H9 (cell line): ENCODE data around the gene EML4. TPM values are rescaled to one million over a fixed set of nuclear protein-coding genes. Genes with fewer than 3 reads are reported as not detected.

Experiments
- DNase-seq: peaks from one replicate; pipeline ENCODE4 v3.0.0-alpha.2; 2017
- H2AFZ ChIP-seq: one replicate; pipeline ENCODE4 v1.6.1; 2013; ENCODE audit warnings: mild to moderate bottlenecking, low read length, control low read depth, moderate library complexity
- H2AK5ac ChIP-seq: 2 replicates; pipeline ENCODE4 v1.6.1; 2013; ENCODE audit warnings: low read length, control low read depth, mixed read lengths; ENCODE audit not compliant: insufficient read length
- H2BK120ac ChIP-seq: one replicate; pipeline ENCODE4 v1.6.1; 2013; ENCODE audit warnings: low read depth, mild to moderate bottlenecking, low read length, control low read depth, inconsistent platforms; ENCODE audit not compliant: poor library complexity, severe bottlenecking
- H2BK12ac ChIP-seq: 2 replicates; pipeline ENCODE4 v1.6.1; 2013; ENCODE audit warnings: low read length, control low read depth, mixed read lengths, low read depth; ENCODE audit not compliant: insufficient read length
- H2BK15ac ChIP-seq: 2 replicates; pipeline ENCODE4 v1.6.1; 2013; ENCODE audit warnings: low read depth, low read length, control low read depth
- H2BK20ac ChIP-seq: one replicate; pipeline ENCODE4 v1.6.1; 2013; ENCODE audit warnings: low read depth, mild to moderate bottlenecking, low read length, control low read depth, inconsistent platforms; ENCODE audit not compliant: poor library complexity, severe bottlenecking
- H2BK5ac ChIP-seq: 2 replicates; pipeline ENCODE4 v1.6.1; 2013; ENCODE audit warnings: low read length, control low read depth, mixed read lengths; ENCODE audit not compliant: insufficient read length
- H3K14ac ChIP-seq: 2 replicates; pipeline ENCODE4 v1.6.1; 2013; ENCODE audit warnings: low read length, control low read depth; ENCODE audit not compliant: insufficient read depth
- H3K18ac ChIP-seq: 2 replicates; pipeline ENCODE4 v1.6.1; 2013; ENCODE audit warnings: low read depth, mild to moderate bottlenecking, mixed read lengths, low read length, control low read depth; ENCODE audit not compliant: insufficient read length
- H3K23ac ChIP-seq: 2 replicates; pipeline ENCODE4 v1.6.1; 2013; ENCODE audit warnings: low read length, control low read depth, mixed read lengths, low read depth; ENCODE audit not compliant: insufficient read length
- H3K23me2 ChIP-seq: 2 replicates; pipeline ENCODE4 v1.6.1; 2013; ENCODE audit warnings: low read depth, mild to moderate bottlenecking, mixed read lengths, low read length, control low read depth; ENCODE audit not compliant: insufficient read length, poor library complexity, severe bottlenecking
- H3K27ac ChIP-seq: 2 replicates; pipeline ENCODE4 v1.5.1; 2013; ENCODE audit warnings: low read length, control low read depth, mixed read lengths, low read depth; ENCODE audit not compliant: insufficient read length
- H3K27me3 ChIP-seq: 2 replicates; pipeline ENCODE4 v1.6.1; 2013; ENCODE audit warnings: low read length, control low read depth, inconsistent platforms; ENCODE audit not compliant: insufficient read depth
- H3K4ac ChIP-seq: 2 replicates; pipeline ENCODE4 v1.6.1; 2013; ENCODE audit warnings: low read depth, mild to moderate bottlenecking, control low read depth, inconsistent platforms, low read length, moderate library complexity
- H3K4me1 ChIP-seq: 2 replicates; pipeline ENCODE4 v1.6.1; 2013; ENCODE audit warnings: low read length, control low read depth, inconsistent platforms; ENCODE audit not compliant: insufficient read depth
- H3K4me2 ChIP-seq: 2 replicates; pipeline ENCODE4 v1.6.1; 2013; ENCODE audit warnings: low read length, control low read depth, mixed read lengths; ENCODE audit not compliant: insufficient read length, insufficient read depth
- H3K56ac ChIP-seq: 2 replicates; pipeline ENCODE4 v1.6.1; 2013; ENCODE audit warnings: low read depth, mild to moderate bottlenecking, mixed read lengths, low read length, control low read depth; ENCODE audit not compliant: insufficient read length
- H3K79me1 ChIP-seq: 2 replicates; pipeline ENCODE4 v1.6.1; 2013; ENCODE audit warnings: low read depth, mild to moderate bottlenecking, moderate library complexity, low read length, control low read depth, inconsistent platforms; ENCODE audit not compliant: insufficient read depth, poor library complexity, severe bottlenecking
- H3K79me2 ChIP-seq: 2 replicates; pipeline ENCODE4 v1.6.1; 2013; ENCODE audit warnings: low read length, control low read depth, inconsistent platforms; ENCODE audit not compliant: insufficient read depth
- H3K9ac ChIP-seq: 2 replicates; pipeline ENCODE4 v1.6.1; 2013; ENCODE audit warnings: low read length, control low read depth, mixed read lengths; ENCODE audit not compliant: insufficient read length; ENCODE audit errors: extremely low read depth
- H3K9me3 ChIP-seq: one replicate; pipeline ENCODE4 v1.6.1; 2013; ENCODE audit warnings: low read depth, low read length, inconsistent platforms; ENCODE audit not compliant: control insufficient read depth
- H3T11ph ChIP-seq: one replicate; pipeline ENCODE4 v1.6.1; 2013; ENCODE audit warnings: mild to moderate bottlenecking, low read length, control low read depth, inconsistent platforms
- H4K20me1 ChIP-seq: one replicate; pipeline ENCODE4 v1.6.1; 2013; ENCODE audit not compliant: control insufficient read depth, insufficient read length, insufficient read depth
- H4K5ac ChIP-seq: 2 replicates; pipeline ENCODE4 v1.6.1; 2013; ENCODE audit warnings: low read depth, mild to moderate bottlenecking, mixed read lengths, low read length, control low read depth; ENCODE audit not compliant: insufficient read length
- H4K8ac ChIP-seq: replicated peaks from 2 replicates; pipeline ENCODE4 v1.6.1; 2013; ENCODE audit warnings: low read length, control low read depth, mixed read lengths, low read depth; ENCODE audit not compliant: insufficient read length
- H4K91ac ChIP-seq: 2 replicates; pipeline ENCODE4 v1.6.1; 2013; ENCODE audit warnings: low read depth, mild to moderate bottlenecking, moderate library complexity, mixed read lengths, low read length, control low read depth; ENCODE audit not compliant: insufficient read length
- H3K27ac Mint-ChIP-seq, 3 experiments: 2 replicates in 2 of 3; 3 replicates in 1 of 3; pipeline ENCODE4 v1.8.0; 2020 to 2021; ENCODE audit warnings: mixed read lengths in 3 of 3, mild to moderate bottlenecking in 1 of 3, moderate library complexity in 1 of 3
- H3K27me3 Mint-ChIP-seq: 2 replicates; pipeline ENCODE4 v1.8.0; 2021; ENCODE audit warnings: low read depth, mild to moderate bottlenecking, moderate library complexity, mixed read lengths
- H3K36me3 Mint-ChIP-seq, 3 experiments: 2 replicates in 2 of 3; 3 replicates in 1 of 3; pipeline ENCODE4 v1.8.0; 2020 to 2021; ENCODE audit warnings: low read depth in 3 of 3, mixed read lengths in 3 of 3; ENCODE audit not compliant: insufficient read depth in 1 of 3
- H3K4me1 Mint-ChIP-seq, 2 experiments: 2 replicates each; pipeline ENCODE4 v1.8.0; 2020; ENCODE audit warnings: mixed read lengths in 2 of 2
- H3K4me3 Mint-ChIP-seq, 2 experiments: 2 replicates in 1 of 2; 3 replicates in 1 of 2; pipeline ENCODE4 v1.8.0; 2020 to 2021; ENCODE audit warnings: mild to moderate bottlenecking in 2 of 2, mixed read lengths in 2 of 2, moderate library complexity in 1 of 2
- H3K9me3 Mint-ChIP-seq, 2 experiments: 2 replicates in 1 of 2; 3 replicates in 1 of 2; pipeline ENCODE4 v1.8.0; 2020; ENCODE audit warnings: mild to moderate bottlenecking in 2 of 2, mixed read lengths in 2 of 2, moderate library complexity in 1 of 2
- WGBS: extraction: QIAGEN DNeasy Blood & Tissue Kit; methylation state at CpG from one replicate; pipeline ENCODE4 v1.1.7; 2013; ENCODE audit warnings: missing lambda C conversion rate, low lambda C conversion rate, mixed read lengths; ENCODE audit not compliant: insufficient read length; ENCODE audit errors: extremely low coverage; 5-methylcytosine and 5-hydroxymethylcytosine counted together
- total RNA-seq: library from RNA; stranded (reverse); gene quantifications from 2 replicates; pipeline ENCODE4 v1.2.1, GENCODE V29; 2021
- TF ChIP-seq, protein P1 (sequence below): fragments of 200-600 bp; sonication (generic); conservative IDR thresholded peaks from 3 replicates; pipeline ENCODE4 v1.8.0; 2021; ENCODE audit warnings: antibody characterized with exemption, mild to moderate bottlenecking

EML4 gene
- total RNA-seq, 1 experiment from 2014 or later: 68.6 TPM

DNA sequence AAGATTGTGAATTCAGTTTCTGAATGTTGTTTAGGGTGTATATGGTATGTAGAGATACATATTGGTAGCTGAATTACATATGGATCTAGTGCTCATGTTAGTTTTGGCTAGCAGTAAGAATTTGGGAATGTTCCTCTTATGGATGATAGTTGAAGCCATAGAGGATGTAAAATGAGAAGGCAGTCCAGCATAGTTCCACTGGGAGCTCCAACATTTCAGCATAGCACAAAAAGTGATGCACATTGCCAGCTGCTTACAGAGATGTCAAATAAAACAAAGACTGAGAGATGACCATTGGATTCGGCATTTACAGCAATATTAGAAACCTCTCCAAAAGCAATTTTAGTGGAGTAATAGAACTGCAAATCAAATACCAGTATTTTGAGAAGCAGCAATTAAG is 77.4 kb downstream of the EML4 start:
- Histone ChIP-seq H2AK5ac (no peak overlapping the region), H3K27ac (no peak overlapping the region), H3K14ac (no peak overlapping the region), H2BK20ac (no peak overlapping the region), H3K79me1 (no peaks in the 10 kb centered on the region), H4K5ac (no peak overlapping the region), H2BK120ac (no peak overlapping the region), H3T11ph (no peak overlapping the region), H3K79me2 (no peaks in the 10 kb centered on the region), H3K9ac (no peak overlapping the region), H2AFZ (no peak overlapping the region), H3K18ac (no peak overlapping the region), H2BK15ac (no peak overlapping the region), H2BK5ac (no peak overlapping the region), H4K8ac (no peak overlapping the region), H3K9me3 (no peaks in the 10 kb centered on the region), H3K27me3 (no peaks in the 10 kb centered on the region), H3K23me2 (no peaks in the 10 kb centered on the region), H3K4ac (no peak overlapping the region), H3K4me1 (no peaks in the 10 kb centered on the region), H3K4me2 (no peak overlapping the region), H2BK12ac (no peak overlapping the region), H3K23ac (no peak overlapping the region), H3K56ac (no peak overlapping the region), H4K20me1 (no peaks in the 10 kb centered on the region), H4K91ac (no peak overlapping the region)
- Mint-ChIP-seq H3K27me3 (no peaks in the 10 kb centered on the region), H3K27ac (no peak overlapping the region), H3K36me3 (peaks cover 0 to 17% (median 12%) of the 10 kb centered on the region in 3 experiments; a peak in 5 of 7 replicates), H3K9me3 (no peaks in the 10 kb centered on the region), H3K4me1 (peaks cover 3 to 6% of the 10 kb centered on the region in 2 experiments), H3K4me3 (no peak overlapping the region)
- TF ChIP-seq, protein P1, sequence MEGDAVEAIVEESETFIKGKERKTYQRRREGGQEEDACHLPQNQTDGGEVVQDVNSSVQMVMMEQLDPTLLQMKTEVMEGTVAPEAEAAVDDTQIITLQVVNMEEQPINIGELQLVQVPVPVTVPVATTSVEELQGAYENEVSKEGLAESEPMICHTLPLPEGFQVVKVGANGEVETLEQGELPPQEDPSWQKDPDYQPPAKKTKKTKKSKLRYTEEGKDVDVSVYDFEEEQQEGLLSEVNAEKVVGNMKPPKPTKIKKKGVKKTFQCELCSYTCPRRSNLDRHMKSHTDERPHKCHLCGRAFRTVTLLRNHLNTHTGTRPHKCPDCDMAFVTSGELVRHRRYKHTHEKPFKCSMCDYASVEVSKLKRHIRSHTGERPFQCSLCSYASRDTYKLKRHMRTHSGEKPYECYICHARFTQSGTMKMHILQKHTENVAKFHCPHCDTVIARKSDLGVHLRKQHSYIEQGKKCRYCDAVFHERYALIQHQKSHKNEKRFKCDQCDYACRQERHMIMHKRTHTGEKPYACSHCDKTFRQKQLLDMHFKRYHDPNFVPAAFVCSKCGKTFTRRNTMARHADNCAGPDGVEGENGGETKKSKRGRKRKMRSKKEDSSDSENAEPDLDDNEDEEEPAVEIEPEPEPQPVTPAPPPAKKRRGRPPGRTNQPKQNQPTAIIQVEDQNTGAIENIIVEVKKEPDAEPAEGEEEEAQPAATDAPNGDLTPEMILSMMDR: no peak
- DNase-seq: no peak
- no CpG with 5 or more reads among the region's 1 CpG for WGBS
